RWPE1 (cell line): ENCODE measurements around the gene PHPT1.
"Not testable (repeated sequence)": the region's sequence is repeated elsewhere in the genome, so short reads cannot be mapped to it uniquely, and the experiment has no call there.

ENCODE experiments used
- CTCF ChIA-PET: fragments of 350-600 bp; sonication (Branson Sonifier 250); formaldehyde crosslinking; extraction: SDS; loops from one replicate; lab custom pipeline; 2021; lab: Yijun Ruan, JAX
- POLR2A ChIA-PET: fragments of 400-600 bp; formaldehyde crosslinking; extraction: SDS; loops from one replicate; lab custom pipeline; 2020; ENCODE audit warnings: antibody characterized with exemption; ENCODE audit not compliant: low non-redundant PET; lab: Yijun Ruan, JAX
- DNase-seq: peaks from one replicate; pipeline ENCODE4 v3.0.0; 2012; ENCODE audit warnings: low spot score
- H3K27ac ChIP-seq: fragments of 450-650 bp; 2 replicates; pipeline ENCODE4 v1.5.1; 2017
- TF ChIP-seq, protein P1 (sequence below): fragments of 450-650 bp; conservative IDR thresholded peaks from 2 replicates; pipeline ENCODE4 v1.5.1; 2017; ENCODE audit warnings: low read depth, mild to moderate bottlenecking

The PHPT1 gene

DNA sequence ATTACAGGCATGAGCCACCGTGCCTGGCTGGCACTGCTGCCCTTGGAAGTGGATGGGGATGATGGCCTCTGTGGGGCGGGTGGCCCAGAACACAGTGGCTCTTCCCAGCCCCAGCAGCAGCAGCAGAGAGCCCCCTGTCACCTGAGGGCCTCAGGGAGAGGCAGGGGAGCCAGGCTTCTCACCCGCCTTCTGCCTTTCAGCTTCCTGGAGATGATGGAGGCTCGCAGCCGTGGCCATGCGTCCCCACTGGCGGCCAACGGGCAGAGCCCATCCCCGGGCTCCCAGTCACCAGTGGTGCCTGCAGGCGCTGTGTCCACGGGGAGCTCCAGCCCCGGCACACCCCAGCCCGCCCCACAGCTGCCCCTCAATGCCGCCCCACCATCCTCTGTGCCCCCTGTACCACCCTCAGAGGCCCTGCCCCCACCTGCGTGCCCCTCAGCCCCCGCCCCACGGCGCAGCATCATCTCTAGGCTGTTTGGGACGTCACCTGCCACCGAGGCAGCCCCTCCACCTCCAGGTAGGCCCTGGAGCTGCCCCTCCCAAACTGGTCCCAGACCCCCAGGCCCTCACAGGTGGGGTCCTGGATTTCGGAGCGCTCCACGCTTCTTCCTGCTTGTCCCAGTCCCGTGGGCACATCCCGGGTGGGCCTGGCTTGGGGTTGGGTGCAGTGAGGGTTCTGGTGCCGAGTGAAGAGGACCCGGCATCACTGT lies 11.9 kb upstream of the PHPT1 start:
- no peak for DNase-seq
- ChIA-PET POLR2A (no interaction called here), CTCF (no interaction called here)

DNA sequence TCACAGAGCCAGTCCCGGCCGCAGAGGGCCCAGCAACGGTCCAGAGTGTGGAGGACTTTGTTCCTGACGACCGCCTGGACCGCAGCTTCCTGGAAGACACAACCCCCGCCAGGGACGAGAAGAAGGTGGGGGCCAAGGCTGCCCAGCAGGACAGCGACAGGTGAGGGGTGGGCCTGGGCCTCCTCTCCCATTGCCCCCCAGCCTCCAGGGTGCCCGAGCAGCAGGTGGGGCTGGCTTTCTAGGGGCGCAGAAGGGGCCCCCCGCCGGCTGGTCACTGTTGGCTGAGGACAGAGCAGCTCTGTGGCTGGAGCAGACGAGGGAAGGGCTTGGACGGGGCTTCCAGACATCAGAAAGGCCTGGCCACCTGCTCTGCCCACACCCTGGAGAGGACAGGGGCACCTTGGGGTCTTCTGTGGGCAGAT lies 11.3 kb upstream of the PHPT1 start:
- peak overlapping the region; percentile 90 for H3K27ac ChIP-seq
- POLR2A ChIA-PET, CTCF ChIA-PET, DNase-seq: not testable (repeated sequence)

More for the DNA sequence above, 11.9 kb upstream of the PHPT1 start:
- TF ChIP-seq, protein P1, sequence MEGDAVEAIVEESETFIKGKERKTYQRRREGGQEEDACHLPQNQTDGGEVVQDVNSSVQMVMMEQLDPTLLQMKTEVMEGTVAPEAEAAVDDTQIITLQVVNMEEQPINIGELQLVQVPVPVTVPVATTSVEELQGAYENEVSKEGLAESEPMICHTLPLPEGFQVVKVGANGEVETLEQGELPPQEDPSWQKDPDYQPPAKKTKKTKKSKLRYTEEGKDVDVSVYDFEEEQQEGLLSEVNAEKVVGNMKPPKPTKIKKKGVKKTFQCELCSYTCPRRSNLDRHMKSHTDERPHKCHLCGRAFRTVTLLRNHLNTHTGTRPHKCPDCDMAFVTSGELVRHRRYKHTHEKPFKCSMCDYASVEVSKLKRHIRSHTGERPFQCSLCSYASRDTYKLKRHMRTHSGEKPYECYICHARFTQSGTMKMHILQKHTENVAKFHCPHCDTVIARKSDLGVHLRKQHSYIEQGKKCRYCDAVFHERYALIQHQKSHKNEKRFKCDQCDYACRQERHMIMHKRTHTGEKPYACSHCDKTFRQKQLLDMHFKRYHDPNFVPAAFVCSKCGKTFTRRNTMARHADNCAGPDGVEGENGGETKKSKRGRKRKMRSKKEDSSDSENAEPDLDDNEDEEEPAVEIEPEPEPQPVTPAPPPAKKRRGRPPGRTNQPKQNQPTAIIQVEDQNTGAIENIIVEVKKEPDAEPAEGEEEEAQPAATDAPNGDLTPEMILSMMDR = no peak
- H3K27ac ChIP-seq = peak overlapping the region; percentile 90

DNA sequence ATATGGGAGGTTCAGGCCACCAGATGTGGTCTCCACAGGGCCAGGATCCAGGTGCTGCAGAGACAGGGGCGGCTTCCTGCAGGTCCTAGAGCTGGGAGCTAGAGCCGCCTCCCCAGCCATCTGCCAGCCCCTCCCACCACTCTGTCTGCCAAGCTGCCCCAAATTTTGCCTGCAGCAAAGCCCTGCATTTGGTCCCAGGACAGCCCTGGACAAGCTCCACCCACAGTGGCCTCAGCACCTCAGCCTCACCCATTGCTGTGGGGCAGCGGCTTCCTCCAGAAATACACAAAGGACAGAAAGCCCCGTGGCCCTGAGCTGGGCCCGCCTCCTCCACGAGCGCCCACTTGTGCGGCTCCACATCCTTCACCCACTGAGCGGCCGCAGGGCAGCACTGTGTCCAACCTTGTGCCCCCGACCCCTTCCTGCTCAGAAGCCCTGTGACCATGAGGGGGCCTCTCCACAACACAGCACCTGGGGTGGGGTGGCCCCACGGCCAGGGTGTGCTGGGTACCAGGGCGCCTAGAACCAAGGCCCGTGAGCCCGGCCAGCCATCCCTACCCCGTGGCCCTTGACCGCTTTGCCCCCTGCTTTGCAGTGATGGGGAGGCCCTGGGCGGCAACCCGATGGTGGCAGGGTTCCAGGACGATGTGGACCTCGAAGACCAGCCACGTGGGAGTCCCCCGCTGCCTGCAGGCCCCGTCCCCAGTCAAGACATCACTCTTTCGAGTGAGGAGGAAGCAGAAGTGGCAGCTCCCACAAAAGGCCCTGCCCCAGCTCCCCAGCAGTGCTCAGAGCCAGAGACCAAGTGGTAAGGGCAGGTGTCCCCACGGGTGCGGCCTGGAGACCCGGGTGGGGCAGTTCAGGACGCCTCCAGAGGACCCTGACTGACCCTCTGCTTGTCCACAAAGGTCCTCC lies 10.6 kb upstream of the PHPT1 start:
- TF ChIP-seq, protein P1 = no peak
- POLR2A ChIA-PET = no interaction called here
- peak overlapping the region; percentile 90 for H3K27ac ChIP-seq
- CTCF ChIA-PET = interaction anchor here (1.4 kb wide), 1 partner anchor 197 kb away, joined by 7 read pairs; no protein-coding TSS in a partner anchor
- DNase-seq = no peak

DNA sequence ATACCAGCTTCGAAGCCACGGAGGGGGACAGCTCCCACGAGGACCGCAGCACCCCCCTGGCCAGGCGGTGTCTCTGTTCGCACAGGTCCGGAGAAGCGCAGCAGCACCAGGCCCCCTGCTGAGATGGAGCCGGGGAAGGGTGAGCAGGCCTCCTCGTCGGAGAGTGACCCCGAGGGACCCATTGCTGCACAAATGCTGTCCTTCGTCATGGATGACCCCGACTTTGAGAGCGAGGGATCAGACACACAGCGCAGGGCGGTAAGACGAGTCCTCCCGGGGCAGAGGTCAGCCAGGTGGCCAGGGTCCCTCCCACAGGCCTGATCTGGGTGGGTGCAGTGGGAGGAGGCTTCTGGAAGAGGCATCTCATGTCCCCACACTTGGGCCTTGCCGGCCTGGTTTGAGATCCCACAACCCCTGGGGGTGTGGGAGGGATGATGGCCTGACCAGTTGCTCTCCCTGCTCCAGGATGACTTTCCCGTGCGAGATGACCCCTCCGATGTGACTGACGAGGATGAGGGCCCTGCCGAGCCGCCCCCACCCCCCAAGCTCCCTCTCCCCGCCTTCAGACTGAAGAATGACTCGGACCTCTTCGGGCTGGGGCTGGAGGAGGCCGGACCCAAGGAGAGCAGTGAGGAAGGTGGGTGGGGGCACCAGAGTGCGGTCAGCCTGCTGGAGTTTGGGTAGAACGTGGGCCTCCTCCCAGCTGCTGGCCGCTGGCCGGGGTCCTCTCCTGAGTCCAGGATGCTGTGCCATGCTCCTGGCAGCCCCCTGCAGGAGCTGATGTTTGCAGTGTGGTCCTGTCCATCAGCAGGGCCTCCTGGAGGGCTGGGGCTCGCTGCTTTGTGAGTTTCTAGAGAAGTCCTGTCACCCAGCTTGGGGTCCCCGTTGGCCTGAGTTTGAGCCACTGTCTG lies 9.7 kb upstream of the PHPT1 start:
- POLR2A ChIA-PET = no interaction called here

DNA sequence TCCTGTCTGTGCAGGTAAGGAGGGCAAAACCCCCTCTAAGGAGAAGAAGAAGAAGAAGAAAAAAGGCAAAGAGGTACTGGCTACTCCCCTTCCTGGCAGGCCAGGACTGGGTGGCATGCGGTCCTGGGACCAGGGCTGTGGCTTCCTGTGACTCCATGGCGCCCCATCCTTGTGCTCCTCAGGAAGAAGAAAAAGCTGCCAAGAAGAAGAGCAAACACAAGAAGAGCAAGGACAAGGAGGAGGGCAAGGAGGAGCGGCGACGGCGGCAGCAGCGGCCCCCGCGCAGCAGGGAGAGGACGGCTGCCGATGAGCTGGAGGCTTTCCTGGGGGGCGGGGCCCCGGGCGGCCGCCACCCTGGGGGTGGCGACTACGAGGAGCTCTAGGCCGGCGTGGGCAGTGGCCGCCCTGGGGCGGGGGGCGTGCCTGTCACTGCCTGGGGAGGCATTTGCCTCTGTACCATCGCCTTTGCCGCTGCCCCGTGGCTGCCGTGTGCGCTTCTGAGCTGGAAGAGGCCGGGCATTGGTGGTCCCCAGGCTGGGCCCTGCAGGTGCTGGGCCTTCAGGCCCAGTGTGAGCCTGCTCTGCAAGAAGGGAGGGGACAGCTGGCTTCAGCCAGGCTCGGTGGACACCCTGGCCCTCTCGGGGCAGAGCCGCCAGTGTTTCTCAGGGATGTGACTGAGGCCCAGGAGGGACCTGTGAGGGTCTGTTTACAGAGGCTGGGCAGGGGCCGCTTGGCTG lies 8.9 kb upstream of the PHPT1 start:
- TF ChIP-seq, protein P1 = no peak
- peak; percentile 27 for DNase-seq
- peak overlapping the region; percentile 90 for H3K27ac ChIP-seq
- ChIA-PET CTCF (interaction anchor here (0.6 to 1.4 kb wide), 5 partner anchors 28 to 320 kb away, joined by 3 to 7 read pairs (median 3); partner anchors contain the start of gene NPDC1), POLR2A (interaction anchor here (0.6 kb wide), 1 partner anchor 108 kb away, joined by 3 read pairs; no protein-coding TSS in a partner anchor)

More for the DNA sequence above, 9.7 kb upstream of the PHPT1 start:
- peak overlapping the region; percentile 90 for H3K27ac ChIP-seq
- TF ChIP-seq, protein P1 = no peak
- no peak for DNase-seq
- CTCF ChIA-PET = interaction anchor here (0.6 to 1.4 kb wide), 4 partner anchors 29 to 319 kb away, joined by 3 to 7 read pairs (median 4); partner anchors contain the start of gene NPDC1
